ENCODE measurements around the gene CLEC2B.

CLEC2B gene

GRCh38 chr12:9870286-9870866, 1.2 kb upstream of the CLEC2B start:
- no peak for DNase-seq

DNA sequence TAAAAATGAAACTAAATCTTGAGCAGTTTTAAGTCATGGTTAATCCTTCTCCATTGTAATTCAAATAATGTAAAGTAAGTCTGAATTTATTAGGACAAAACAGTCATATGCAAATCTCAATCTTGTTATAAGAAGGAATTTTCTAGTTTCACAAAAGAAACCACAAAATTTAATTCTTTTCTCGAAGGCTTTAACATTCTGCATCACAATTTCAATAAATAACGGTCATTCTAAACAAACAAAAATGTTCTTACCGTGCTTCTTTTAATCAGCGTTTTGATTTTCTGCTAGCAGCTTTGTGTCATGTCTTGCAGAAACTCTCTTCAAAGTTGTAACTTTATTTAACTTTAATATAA, 225 bp downstream of the CLEC2B start:
- no peak for DNase-seq

GRCh38 chr12:9868311-9868801, 798 bp downstream of the CLEC2B start:
- DNase-seq = no peak

DNA sequence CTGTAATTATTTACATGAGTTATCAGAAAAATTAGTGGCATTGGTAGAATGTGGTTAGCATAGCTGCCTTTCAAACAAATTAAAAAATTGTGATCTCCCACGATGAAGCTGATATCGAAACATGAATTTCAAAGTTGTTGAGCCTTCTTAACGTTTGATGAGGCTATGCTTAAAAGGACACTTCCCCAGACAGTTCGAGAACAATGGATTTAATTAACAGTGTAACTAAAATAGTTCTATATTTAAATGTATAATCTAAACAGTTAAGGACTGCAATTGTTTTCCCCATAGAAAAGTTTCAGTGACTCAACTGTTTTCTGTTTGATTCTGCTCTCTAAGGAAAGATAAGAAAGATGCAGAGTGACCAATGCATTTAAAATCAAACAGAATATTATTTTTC, 1.6 kb downstream of the CLEC2B start:
- no peak for DNase-seq

- DNase-seq = no peak
These were observed 2.3 kb downstream of the CLEC2B start for GRCh38 chr12:9866860-9867269.

DNA sequence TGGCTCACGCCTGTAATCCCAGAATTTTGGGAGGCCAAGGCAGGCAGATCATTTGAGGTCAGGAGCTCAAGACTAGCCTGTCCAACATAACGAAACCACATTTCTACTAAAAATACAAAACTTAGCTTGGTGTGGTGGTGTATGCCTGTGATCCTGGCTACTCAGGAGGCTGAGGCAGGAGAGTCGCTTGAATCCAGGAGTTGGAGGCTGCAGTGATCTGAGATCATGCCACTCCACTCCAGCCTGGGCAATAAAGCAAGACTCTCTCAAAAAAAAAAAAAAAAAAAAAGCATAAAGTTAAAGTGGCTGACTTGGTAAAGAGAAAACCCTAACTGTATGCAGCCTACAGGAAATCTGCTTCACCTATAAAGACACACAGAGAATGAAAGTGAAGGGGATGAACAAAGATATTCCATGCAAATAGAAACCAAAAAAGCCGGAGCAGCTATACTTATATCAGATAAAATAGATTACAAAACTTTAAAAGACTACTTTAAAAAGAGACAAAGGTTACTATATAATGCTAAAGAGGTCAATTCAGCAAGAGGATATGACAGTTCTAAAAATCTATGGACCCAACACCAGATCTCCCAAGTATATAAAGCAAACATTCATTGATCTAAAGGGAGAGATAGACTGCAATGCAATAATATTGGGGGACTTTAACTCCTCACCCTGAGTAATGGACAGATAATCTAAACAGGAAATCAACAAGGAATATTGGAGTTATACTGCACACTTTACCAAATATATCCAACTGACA, 4.1 kb downstream of the CLEC2B start:
- DNase-seq = no peak

- DNase-seq = no peak
These were observed 11.0 kb downstream of the CLEC2B start for GRCh38 chr12:9858135-9858534.

- DNase-seq = no peak
These were observed 12.3 kb downstream of the CLEC2B start for GRCh38 chr12:9856894-9857293.

- no peak for DNase-seq
These were observed 13.0 kb downstream of the CLEC2B start for GRCh38 chr12:9856151-9856550.

- DNase-seq = no peak
These were observed 17.2 kb downstream of the CLEC2B start for GRCh38 chr12:9851927-9852326.

DNA sequence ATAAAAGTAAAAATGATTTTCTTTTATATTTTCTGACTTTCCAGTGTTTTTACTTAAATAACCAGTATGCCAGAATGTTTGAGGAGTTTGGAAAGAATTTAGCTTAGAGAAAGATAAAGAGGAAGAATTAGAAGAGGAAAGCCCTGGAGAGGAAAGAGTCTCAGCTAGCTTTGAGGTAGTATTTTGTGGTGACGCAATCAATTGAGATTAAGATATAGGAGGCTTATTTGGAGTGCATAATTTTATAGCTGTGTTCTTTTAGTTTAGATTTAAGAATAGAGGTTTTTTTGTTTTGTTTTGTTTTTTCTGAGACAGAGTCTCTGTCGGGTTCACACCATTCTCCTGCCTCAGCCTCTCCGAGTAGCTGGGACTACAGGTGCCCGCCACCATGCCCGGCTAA, 18.1 kb downstream of the CLEC2B start:
- no peak for DNase-seq

- no peak for DNase-seq
These were observed 20.3 kb downstream of the CLEC2B start for GRCh38 chr12:9848899-9849298.

GRCh38 chr12:9843407-9843806, 25.7 kb downstream of the CLEC2B start:
- DNase-seq = no peak

DNA sequence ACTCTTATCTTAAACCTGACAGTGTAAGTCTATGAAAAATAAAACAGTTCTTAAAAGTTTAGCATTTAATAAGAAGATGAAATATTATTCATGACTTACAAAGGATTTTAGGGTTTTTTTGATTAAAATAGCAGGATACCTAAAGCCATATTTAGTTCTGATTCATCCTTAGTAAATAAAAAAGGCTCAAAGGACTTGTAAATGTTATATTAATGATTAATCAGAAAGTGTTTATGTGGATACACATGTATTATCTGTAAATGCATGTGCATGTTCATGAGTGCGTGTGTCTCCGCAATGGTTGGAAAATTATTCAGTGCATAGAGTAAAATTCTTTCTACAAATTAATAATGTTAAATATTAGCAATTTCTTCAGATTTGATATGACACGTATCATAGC, 37.4 kb downstream of the CLEC2B start:
- no peak for DNase-seq

DNA sequence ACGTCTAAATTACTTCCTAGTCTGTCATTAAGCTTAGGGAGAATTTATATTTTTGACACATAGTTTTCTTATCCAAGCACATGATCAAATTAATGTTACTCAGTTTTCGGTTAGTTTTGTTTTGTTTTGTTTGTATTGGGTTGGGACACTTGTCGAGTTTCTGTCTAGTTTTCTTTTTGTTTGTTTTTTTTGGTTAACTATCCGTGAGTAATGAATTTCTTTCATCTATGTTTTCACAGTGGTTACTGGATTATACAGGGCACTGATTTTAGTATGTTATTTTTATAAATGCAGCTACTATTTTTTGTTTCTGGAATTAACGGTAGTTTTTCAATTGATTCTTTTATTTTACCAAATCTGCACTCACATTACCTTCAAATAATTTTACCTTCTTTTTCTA, 39.2 kb downstream of the CLEC2B start:
- no peak for DNase-seq

DNA sequence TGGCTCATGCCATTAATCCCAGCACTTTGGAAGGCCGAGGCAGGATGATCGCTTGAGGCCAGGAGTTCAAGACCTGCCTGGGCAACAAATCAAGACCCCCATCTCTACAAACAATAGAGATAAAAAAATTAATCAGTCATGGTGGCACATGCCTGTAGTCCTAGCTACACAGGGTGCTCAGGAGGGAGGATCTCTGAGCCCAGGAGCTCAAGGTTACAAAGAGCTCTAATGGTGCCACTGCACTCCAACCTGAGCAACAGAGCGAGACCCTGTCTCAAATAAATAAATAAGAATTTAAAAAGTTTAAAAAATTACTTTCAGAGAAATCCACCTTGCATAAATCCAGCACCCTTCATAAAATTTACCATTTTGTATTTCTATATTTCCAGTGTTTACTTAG, 39.7 kb downstream of the CLEC2B start:
- no peak for DNase-seq

DNA sequence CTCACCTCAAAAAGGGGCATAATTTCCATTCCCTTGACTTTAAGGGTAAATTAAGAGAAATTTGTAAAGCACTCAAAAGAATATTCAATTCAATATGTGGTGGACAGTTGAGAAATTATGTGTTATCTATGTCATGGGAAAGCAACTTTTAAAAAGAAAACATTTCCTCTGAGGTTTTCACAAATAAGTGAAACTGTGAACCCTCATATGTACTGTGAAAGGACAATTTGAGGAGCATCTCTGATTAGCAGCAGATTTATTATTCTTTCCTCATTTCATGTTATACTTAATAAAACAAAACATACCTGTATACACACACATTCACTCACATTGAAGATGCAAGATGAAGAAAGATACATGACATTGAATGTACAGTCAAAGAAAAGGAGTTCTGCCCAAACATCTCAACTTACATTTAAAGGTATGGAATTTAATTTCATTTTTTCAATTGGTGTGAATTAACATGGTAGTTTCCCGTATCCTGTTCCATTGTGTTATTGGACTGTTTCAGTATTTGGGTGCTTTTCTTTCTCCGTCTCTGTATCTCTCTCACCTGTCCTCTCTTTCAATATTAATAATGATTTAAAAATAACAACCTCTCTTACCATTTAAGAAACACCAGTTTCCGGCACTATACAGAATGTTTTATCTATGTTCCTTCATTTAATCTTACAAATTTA, 41.8 kb downstream of the CLEC2B start, which contains the start of gene KLRF1:
Gene KLRF1, plus strand, starts transcription at position 273 of the 680 bp plus-strand sequence. Its CDS starts 64 bp downstream, at position 337.
- DNase-seq = no peak

DNA sequence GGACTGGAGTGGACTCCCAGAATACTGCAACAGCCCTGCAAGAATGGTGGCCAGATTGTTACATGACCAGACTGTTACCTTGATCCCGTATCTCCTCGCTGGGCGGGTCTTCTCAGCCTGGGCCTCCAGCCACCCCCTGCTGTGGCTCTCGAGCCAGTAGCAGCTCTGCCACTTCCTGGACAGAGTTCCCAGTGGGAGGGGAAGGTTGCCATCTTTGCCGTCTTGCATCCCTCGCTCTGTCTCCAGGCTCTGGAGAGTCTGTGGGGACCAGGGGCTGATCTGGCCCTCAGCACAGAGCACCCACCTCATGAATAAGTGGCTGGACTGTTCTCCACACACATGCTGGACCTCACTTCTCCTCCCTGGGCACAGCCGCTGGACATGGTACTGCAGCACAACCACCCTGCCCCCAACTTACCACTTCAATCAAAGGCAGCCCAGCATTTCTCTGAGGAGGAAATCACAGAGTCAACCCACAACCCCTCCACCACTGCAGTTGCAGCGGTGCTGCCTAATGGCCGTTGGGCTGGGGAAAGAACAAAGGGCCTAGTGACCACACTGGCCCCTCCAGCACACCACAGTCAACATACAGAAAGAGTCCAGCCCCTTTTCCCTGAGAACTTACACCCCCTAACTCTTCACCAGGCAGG, 48.7 kb downstream of the CLEC2B start:
- DNase-seq = no peak

DNA sequence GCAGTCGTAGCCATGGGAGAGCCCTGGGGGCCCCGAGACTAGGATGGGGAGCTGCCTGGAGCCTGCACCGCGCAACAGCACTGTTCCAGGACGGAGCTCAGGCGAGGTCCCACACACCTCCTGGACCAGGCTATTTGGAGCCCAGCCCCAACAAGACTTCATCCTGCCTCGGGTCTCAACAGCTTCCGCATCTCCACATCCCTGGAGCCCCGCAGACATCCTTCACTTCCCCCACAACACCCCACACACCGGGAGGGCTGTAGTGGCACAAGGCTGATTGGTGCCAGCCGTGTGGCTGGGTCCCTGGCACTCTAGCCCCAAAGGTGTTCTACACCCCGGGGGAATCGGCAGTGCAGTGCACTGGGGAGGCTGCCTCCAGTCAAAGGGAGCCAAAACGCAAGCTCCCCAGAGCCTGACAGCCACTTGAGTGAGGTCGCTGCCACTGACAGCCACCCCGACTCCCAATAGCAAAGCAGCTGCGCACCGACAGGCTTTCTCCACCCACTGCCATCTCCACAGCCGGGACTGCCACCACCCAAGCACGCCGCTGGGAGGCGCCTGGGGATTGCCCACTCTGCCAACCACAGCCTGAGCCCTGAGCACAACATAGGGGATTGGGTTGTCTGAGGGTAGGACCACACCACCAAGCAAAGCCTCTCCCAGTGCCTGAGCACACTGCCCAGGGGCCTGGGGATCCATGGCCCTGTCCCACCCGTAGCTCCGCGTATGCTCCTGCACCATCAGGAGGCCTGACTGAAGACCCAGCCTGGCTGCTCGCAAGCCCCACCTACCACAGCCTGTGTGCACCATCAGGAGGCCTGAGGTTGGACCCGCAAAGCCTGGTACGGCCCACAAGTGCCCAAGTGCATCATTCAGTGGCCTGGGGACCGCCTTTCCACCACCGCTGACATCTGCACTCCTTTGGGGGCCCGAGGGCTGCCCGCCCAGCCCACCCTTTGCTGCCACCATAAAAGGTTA, 55.0 kb downstream of the CLEC2B start:
- DNase-seq = peak in 39 of 56 donors; percentile 2 to 74 (median 22)

DNA sequence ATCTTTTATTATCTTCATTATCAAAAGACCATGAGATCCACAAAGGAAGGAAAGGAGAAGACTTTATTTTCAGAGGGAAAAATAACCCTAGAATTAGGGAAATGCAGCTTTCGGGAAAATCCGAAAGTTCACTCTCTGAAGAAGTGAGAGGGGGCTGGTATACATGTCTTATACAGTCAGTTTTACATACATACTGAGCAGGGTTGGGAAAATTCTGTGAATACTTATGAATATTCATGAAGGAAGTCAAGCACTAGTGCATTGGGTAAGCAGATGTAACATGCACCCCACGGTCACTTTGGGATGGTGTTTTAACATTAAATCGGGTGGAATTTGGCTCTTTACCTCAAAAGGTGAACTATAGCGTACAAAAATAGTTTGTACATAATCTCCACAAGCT, 57.5 kb downstream of the CLEC2B start:
- DNase-seq = no peak

DNA sequence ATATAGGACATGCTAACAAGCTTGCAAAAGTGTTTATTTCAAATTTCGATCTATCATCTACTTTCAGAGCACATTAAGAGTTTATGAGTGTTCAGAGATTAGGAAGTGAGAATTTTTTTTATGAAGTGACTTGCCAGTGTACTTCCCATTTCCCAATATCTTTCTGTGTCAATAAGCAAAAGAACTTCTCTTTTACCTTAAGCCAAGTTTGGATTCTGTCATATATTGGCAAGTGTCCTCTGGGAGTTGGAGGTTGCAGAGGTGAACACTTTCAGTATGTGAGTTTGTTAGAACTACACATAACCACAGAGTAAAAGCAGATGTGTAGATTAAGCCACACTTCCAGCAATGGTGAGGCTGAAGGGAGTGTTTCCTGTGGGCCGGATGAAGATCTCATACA, 58.5 kb downstream of the CLEC2B start:
- DNase-seq = no peak

Data from amygdala (tissue), 56 donors.